HG03571 (cell line): ENCODE results near the gene OR51E2.

Experiments used
- ATAC-seq: cut with Tn5 transposase; IDR thresholded peaks from one replicate; pipeline ENCODE4 v1.9.1; 2021; ENCODE audit not compliant: unreplicated experiment

The OR51E2 gene

DNA sequence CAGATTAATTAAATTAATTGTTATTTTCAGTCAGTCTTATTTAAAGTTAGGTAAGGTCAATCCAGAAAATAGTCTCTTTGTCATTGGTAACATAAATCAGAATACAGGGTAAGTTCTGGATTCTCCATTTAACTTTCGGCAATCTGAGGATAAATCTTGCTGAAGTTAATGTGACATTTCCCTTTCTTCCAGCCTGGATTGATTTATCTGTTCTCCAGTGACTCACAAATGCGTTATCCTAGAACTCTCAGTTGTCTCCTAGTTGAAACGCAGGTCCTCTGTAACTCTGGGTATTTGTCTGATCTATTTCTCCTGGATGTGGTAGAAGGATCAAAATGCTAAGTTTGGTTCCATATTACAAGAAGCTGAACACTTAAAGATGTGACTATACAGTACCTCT lies 32.9 kb downstream of the OR51E2 start:
- no peak for ATAC-seq

DNA sequence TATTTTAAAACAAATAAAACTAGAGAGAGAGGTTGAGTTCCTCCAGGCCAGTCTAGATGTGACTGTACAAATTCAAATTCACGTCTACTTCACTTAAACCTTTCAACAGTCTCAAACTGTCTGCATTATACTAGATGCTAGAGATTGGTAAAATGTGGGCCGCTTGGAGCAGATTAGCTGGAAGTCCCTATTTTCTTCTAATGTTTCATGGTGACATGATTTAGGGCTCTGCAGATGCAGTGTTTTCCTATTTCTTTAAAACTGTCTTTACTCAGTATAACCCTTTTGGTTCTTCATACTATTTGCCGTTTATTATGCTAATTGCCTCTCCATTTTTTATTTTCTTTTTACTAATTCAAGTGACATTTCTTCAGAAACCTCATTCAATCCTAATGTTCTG lies 33.5 kb downstream of the OR51E2 start:
- no peak for ATAC-seq

DNA sequence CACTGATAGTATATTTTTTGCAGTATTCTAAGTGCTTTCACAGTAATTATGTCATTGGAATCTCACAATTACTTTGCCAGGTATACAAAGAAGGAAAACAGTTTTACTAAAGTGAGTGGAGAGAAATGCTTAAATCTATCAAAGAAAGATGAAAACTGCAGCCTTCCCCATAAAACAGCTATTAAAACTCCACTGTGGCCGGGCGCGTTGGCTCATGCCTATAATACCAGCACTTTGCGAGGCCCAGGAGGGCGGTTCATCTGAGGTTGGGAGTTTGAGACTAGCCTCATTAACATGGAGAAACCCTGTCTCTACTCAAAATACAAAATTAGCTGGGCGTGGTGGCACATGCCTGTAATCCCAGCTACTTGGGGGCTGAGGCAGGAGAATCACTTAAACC lies 34.8 kb downstream of the OR51E2 start:
- ATAC-seq: no peak

DNA sequence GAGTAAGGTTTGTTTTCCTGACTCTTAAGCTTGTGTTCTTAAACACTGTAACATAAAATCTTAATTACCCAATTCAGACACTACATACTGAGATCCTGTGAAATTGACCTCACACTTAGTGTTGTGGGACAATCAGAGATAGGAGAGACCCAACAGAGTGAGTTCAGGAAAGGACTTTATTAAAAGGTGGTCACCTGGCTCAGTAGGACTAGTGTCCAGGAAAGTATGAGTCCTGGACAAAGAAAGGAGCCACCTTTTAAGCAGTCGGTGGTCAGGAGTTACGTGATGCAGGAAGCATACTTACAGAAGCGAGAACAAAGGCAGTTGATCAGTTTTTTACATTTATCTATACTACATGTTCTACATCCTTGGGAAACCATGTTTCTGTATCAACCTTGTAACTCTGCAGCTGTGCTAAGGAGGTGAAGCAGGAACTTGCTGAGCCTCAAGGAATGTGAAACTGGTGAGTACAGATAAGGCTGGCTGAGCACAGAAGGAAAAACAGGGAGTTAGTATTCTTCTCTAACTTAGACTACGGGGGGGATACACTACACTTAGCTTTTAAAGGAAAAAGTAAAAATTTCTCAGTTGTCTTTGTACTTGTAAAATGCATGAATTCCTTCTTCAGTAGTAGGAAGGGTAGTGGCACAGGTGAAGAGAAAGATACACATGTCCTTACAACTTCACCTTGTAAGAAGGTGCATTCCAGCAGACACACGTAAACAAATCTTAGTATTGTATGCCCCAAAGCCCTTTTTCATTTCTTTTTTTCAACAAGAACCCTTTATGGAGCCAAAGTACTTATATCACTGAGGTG lies 38.8 kb downstream of the OR51E2 start:
- ATAC-seq: no peak

DNA sequence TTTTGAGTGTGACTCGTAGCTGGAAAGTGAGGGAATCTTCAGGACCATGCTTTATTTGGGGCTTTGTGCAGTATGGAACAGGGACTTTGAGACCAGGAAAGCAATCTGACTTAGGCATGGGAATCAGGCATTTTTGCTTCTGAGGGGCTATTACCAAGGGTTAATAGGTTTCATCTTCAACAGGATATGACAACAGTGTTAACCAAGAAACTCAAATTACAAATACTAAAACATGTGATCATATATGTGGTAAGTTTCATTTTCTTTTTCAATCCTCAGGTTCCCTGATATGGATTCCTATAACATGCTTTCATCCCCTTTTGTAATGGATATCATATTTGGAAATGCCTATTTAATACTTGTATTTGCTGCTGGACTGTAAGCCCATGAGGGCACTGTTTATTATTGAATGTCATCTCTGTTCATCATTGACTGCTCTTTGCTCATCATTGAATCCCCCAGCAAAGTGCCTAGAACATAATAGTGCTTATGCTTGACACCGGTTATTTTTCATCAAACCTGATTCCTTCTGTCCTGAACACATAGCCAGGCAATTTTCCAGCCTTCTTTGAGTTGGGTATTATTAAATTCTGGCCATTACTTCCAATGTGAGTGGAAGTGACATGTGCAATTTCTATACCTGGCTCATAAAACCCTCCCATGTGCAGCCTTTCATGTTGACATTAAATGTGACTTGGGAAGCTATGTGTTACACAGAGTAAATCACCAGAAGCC lies 42.9 kb downstream of the OR51E2 start:
- ATAC-seq: no peak

DNA sequence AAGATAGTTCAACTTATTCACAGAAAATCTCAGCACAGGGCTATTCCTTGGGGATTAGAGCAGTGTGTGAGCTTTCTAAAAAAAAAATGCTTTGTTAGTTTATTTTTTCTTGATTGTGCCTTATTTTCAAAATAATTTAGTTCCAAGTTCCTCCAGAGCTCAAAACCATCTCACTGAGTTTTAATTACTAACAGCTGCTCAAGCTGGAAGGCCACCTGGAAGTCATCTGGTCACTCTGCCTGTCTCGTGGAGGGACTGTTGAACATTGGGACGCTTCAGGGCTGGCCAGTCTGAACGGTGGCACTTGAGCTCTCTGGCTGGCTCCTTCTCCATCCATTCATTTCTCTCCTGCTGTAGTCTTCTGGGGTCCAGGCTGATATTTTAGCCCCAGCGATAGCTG lies 49.9 kb downstream of the OR51E2 start:
- ATAC-seq: no peak

DNA sequence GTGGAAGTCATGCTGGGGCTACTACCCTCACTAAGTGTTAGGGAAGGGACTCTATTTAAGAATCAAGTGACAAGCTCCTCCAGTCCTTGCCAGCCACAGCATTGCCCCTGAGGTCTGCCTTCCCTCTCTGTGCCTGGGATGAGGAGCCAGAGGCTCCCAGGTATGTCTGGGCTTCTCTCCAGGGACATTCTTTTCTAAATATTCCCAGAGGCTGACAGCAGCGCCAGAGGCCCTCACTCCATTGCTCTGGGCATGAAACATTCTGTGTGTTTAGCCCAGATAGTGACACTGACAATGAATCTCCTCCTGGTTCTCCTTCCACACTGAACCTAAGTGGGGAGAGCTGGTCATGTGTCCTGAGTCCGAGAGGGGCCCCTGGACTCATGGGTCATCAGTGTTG lies 51.7 kb downstream of the OR51E2 start:
- ATAC-seq: no peak

DNA sequence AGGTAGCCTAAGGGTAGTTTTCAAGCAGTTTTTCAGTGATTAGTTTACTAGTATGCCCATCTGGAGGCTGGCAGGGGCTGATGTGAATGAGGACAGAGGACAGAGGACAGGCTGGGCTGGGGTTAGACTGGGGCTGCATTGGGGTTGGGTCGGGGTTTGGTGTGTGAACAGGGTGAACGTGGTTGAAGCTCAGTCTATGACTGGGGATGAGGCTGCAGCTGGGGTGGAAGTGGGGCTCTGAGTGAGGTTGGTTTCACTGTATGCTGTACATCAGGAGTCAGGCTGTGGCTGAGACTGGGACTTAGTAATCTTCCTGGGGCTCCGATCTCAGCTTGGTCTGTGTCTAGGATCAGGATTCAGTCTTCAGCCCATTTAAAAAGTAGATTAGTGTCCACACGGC lies 53.4 kb downstream of the OR51E2 start:
- ATAC-seq: no peak

DNA sequence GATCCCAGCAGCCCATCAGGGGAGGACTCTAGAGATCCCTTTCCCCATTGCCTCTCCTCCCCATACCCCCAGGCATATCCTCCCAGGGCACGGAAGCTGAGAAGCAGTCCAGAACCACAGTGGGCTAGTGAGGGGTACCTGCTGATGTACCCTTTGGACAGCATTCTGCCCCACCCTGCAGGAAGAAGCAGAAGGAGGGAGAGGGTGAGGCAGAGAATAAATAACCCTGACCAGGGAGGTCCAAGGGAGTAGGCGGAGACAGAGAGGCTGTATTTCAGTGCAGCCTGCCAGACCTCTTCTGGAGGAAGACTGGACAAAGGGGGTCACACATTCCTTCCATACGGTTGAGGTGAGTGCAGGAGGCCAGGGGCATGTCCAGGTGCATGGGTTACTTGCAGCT lies 54.0 kb downstream of the OR51E2 start, which contains the start of gene OR51E1:
Gene OR51E1, plus strand, starts transcription at position 301 of the 400 bp plus-strand sequence. CDS start 8,545 bp downstream, outside the sequence.
- ATAC-seq: no peak

DNA sequence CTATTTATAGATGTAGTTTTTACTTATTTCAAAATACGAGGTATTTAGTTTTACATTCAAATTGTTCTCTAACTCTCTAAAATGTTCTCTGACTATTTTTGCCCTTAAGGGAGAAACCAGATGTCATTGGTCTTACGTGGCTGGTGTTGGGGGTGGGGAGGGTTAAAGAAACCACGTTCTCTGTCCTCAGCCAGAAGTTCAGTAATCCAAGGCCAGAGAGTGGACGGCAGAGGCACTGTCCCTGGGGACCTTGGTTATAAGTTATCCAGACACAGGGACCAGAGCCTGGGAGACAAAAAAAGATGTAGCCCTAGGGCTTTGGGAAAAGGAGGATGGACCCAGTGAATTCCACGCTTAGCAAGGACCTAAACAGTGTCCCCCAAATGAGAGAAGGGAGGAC lies 54.6 kb downstream of the OR51E2 start:
- ATAC-seq: no peak

DNA sequence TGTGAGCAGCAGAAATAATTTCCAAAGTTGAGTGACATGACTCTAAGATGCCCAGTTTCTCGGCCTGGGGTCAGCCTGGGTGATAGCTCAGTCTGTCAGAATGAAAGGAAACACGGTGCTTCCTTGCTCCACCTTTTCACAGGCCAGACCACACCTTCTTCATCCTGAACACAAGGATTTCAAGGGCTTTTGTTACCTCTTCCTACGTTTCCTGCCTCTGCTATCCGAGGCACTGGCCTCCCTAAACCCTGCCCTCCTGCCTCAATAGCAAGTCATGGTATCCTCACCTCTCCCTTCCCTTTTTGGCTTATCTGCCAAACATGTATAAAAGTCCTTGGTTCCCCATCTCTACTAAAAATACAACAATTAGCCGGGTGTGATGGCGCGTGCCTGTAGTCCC lies 55.6 kb downstream of the OR51E2 start:
- ATAC-seq: no peak

DNA sequence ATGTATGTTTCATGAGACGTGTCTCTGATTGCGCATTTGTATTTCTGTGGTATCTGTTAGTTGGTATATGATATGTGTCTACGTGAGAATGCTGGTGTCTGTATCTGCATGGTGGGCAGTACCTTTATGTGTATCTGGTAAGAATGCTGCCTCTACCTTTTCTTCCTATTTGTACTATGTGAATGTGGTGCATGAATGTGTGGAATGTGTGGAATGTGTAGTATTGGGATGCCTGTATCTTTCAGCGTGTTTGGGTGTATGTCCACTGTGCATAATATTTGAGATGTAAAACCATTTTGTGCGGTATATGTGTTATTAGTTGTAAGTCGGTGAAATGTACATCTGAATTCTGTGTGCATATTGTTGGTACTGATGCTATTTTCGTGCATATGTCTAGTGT lies 56.2 kb downstream of the OR51E2 start:
- ATAC-seq: no peak

DNA sequence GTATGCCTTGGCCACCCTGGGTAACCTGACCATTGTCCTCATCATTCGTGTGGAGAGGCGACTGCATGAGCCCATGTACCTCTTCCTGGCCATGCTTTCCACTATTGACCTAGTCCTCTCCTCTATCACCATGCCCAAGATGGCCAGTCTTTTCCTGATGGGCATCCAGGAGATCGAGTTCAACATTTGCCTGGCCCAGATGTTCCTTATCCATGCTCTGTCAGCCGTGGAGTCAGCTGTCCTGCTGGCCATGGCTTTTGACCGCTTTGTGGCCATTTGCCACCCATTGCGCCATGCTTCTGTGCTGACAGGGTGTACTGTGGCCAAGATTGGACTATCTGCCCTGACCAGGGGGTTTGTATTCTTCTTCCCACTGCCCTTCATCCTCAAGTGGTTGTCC lies 57.7 kb downstream of the OR51E2 start:
- no peak for ATAC-seq

DNA sequence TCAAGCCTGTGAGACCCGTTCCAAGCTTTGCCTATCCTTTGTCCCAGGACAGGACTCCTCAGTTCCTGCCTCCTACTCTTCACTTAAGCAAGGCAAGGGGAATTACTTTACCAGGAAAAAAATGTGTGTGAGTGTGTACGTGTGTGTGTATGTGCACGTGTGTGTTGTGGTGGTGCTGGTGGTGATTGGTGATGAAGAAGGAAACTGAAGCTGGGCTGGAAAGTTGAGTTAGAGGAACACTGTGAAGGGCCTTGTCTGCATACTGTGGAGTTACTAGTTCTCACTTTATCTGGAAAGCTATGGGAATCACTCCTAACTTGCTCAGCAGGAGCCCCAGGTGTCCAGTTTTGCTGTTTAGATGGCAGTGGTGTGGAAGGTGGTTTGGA lies 60.0 kb downstream of the OR51E2 start:
- no peak for ATAC-seq

DNA sequence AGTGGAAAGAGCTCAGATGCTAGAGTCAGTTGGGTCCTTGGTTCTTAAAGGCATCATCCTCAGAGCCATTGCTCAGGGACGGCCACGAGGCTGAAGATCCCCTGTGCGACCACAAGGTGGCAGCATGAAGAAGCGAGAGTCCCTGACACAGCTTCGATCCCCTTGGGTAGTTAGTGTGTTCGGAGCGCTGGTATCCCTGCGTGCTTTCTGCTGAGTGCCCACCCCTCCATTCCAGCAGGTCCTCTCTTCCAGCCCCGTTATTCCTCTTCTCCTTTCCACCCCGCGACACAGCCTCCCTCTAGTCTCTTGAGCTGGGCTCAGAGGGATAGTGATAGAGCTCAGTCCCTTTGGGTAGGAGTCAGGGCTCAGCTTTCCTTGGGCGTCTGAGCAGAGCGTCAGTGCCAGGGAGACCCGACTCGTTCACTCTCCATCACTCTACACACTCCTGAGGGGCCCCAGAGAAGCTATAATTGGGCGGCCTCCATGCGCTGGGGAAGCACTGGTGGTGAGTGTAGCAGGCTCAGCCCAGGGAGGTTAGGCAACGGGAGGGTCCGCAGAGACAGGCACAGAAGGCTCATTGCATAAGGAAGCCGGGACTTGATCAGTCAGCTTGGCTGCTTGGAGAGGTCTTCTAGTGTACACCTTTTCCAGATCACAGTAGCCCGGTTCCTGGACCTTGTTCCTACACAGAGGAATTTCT lies 60.5 kb downstream of the OR51E2 start, which contains the start of gene OR51D1:
Gene OR51D1, plus strand, starts transcription at position 516 of the 700 bp plus-strand sequence. CDS start 2,314 bp downstream, outside the sequence.
- ATAC-seq: peak; percentile 80

DNA sequence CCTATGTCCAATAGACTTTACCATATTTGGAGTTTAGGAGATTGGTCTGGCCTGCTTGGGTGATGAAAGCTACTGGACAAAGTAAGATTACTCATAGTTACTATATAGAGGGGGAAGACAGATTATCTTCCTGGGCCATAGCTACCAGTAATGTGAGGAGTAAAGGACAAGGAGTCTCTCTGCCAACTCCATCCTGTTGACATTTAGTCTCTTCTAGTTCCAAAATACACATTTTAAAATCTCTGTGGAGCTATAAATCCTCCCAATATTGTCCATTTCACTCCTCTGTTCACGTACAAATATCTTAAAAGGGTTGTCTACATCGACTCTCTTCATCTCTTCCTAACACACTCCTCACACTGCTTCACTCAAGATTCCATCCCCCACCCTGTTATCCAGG lies 61.5 kb downstream of the OR51E2 start:
- no peak for ATAC-seq
